Skeletal muscle satellite cell (primary cell): ENCODE results near the gene POFUT2.

Experiments
- H3K27me3 ChIP-seq: 2 replicates; pipeline ENCODE4 v1.7.0; 2013; ENCODE audit warnings: low read length; ENCODE audit not compliant: control insufficient read depth, insufficient read depth
- H3K36me3 ChIP-seq: 2 replicates; pipeline ENCODE4 v1.7.0; 2013; ENCODE audit warnings: mild to moderate bottlenecking, control low read depth, low read length; ENCODE audit not compliant: insufficient read depth
- H3K4me1 ChIP-seq: 2 replicates; pipeline ENCODE4 v1.7.0; 2013; ENCODE audit warnings: low read length; ENCODE audit not compliant: control insufficient read depth, insufficient read depth
- H3K4me2 ChIP-seq: 2 replicates; pipeline ENCODE4 v1.7.0; 2013; ENCODE audit warnings: mild to moderate bottlenecking, low read length
- H3K4me3 ChIP-seq: 2 replicates; pipeline ENCODE4 v1.7.0; 2013; ENCODE audit warnings: low read length
- H3K9ac ChIP-seq: 2 replicates; pipeline ENCODE4 v1.7.0; 2013; ENCODE audit warnings: mild to moderate bottlenecking, low read depth, low read length, moderate library complexity
- H3K9me3 ChIP-seq: replicated peaks from 2 replicates; pipeline ENCODE4 v1.7.0; 2013; ENCODE audit warnings: mild to moderate bottlenecking, control low read depth, low read length

Gene POFUT2

DNA sequence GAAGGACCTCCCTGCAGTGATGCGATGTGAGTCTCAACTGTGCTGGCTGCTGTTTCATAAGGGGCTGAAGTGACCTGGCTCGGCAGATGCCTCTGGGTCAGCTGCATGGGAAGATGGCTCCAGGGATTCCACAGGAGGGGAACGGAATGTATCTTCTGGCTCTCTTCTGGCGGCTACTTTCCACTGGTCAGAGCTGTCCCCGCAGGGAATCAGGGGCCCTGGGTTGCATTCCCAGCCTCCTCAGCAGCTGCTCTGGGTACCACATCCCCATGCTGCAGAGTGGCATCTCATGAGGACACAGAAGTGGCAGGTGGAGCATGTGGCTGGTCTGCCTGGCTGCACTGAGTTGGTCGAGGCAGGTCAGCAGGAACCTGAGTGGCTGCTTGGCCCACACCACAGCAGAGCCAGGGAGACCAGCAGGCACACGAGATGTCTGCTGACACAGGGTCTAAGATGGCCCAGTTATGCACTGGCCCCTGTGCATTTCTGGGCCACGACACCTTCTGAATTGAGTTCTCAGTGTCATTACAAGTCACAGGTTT lies 42.8 kb downstream of the POFUT2 start:
- no peaks in the 10 kb centered on the region for H3K36me3 ChIP-seq
- H3K9ac ChIP-seq: no peak overlapping the region
- no peak overlapping the region for H3K4me2 ChIP-seq
- H3K27me3 ChIP-seq: peaks cover 30% of the 10 kb centered on the region
- H3K9me3 ChIP-seq: peaks cover 12% of the 10 kb centered on the region
- peaks cover 6% of the 10 kb centered on the region for H3K4me1 ChIP-seq
- H3K4me3 ChIP-seq: no peak overlapping the region

DNA sequence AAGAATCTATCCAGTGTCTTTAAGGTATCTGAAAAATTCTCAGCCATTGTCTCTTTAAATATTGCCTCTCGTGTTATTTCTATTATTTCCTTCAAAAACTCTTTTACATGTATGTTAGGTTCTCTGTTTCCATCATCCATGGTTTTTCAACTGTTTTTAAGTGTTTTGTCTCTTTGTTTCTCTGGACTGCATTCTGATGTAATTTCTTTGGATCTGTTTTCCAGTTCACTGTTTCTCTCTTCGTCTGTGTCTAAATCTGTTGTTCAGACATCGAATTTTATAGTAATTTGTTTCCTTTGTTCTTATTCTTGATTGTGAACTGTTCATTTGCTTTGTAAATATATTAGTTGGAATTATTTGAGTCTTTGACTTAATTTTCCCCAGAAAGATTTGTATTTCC lies 44.1 kb downstream of the POFUT2 start:
- H3K4me3 ChIP-seq: no peak overlapping the region
- peaks cover 3% of the 10 kb centered on the region for H3K4me1 ChIP-seq
- peaks cover 27% of the 10 kb centered on the region for H3K27me3 ChIP-seq
- no peak overlapping the region for H3K4me2 ChIP-seq
- H3K9me3 ChIP-seq: peaks cover 12% of the 10 kb centered on the region
- H3K9ac ChIP-seq: no peak overlapping the region
- H3K36me3 ChIP-seq: no peaks in the 10 kb centered on the region

DNA sequence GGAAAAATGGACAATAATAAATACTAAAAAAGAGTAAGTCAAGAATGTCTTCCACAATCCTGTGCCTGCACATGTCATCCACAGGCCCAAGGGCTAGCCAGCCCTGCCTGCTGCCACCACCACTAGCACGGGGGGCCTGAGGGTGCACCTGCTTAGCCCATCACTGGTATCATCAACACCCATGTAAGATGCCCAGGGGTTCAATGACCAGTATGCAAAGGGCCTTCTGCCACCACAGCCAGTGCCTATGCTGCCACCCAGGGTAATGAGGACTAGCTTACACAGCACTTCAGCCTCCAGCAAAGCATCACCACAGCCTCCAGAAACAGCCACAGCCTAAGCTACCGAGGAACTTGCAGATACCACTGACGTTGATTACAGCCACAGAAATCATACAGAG lies 46.3 kb downstream of the POFUT2 start:
- H3K4me3 ChIP-seq: no peak overlapping the region
- no peaks in the 10 kb centered on the region for H3K36me3 ChIP-seq
- peaks cover 11% of the 10 kb centered on the region for H3K27me3 ChIP-seq
- H3K4me2 ChIP-seq: no peak overlapping the region
- peaks cover 12% of the 10 kb centered on the region for H3K9me3 ChIP-seq
- H3K9ac ChIP-seq: no peak overlapping the region
- no peaks in the 10 kb centered on the region for H3K4me1 ChIP-seq

DNA sequence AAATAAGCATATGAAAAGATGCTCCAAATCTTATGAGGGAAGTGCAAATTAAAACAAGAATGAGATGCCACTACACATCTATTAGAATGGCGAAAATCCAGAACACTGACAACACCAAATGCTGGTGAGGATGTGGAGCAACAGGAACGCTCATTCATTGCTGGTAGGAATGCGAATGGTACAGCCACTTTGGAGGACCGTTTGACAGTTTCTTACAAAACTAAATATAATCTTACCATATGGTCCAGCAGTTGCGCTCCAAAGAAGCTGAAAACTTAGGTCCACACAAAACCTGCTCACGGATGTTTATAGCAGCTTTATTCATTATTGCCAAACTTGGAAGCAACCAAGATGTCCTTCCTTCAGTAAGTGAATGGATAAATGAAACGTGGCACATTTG lies 50.3 kb downstream of the POFUT2 start:
- H3K9me3 ChIP-seq: no peaks in the 10 kb centered on the region

DNA sequence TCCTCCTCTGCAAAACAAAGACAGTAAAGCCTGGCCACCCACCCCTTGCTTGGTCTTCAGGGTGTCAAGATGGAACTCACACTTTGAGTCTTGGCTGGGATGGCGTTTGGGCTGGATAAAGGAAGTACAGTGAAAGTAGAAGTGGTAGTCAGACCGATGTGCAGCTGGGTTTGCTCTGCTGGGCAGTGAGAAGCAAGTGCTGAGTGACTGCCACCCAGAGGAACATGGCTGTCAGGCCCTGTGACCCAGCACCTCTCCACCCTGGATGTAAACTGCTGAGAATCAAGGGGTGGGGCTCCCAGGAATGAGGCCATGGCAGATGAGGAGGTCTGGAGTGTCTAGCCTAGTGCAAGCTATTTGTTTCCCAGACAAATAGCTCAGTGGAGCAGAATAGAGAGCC lies 51.2 kb downstream of the POFUT2 start:
- no peak overlapping the region for H3K4me2 ChIP-seq
- no peaks in the 10 kb centered on the region for H3K4me1 ChIP-seq
- H3K9me3 ChIP-seq: no peaks in the 10 kb centered on the region
- H3K4me3 ChIP-seq: no peak overlapping the region
- H3K27me3 ChIP-seq: peaks cover 18% of the 10 kb centered on the region
- H3K36me3 ChIP-seq: no peaks in the 10 kb centered on the region
- no peak overlapping the region for H3K9ac ChIP-seq

More for the DNA sequence above, 50.3 kb downstream of the POFUT2 start:
- no peak overlapping the region for H3K4me3 ChIP-seq
- H3K4me1 ChIP-seq: no peaks in the 10 kb centered on the region
- H3K27me3 ChIP-seq: peaks cover 18% of the 10 kb centered on the region
- H3K4me2 ChIP-seq: no peak overlapping the region
- no peak overlapping the region for H3K9ac ChIP-seq
- H3K36me3 ChIP-seq: no peaks in the 10 kb centered on the region

DNA sequence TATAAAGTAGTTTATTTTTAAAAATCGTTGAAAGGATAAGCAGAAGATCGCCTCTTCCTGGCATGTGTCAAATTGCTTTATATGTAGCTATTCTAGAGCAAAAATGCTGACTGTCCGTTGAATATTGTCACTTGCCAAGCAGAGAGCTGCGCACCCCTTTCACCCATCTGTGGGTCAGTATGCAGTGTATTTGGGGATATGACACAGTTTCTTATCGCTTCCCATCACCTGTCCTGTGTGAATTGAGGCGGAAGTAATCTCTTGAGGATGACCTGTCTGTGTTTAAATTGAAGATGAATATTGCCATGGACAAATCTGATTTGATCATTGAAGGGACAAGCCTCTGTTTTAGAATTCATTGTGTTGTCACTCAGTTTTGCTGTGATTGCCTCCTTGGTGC lies 52.2 kb downstream of the POFUT2 start:
- Histone ChIP-seq H3K27me3 (peaks cover 18% of the 10 kb centered on the region), H3K4me2 (no peak overlapping the region), H3K4me1 (no peaks in the 10 kb centered on the region), H3K9ac (no peak overlapping the region), H3K4me3 (no peak overlapping the region), H3K9me3 (no peaks in the 10 kb centered on the region), H3K36me3 (no peaks in the 10 kb centered on the region)

DNA sequence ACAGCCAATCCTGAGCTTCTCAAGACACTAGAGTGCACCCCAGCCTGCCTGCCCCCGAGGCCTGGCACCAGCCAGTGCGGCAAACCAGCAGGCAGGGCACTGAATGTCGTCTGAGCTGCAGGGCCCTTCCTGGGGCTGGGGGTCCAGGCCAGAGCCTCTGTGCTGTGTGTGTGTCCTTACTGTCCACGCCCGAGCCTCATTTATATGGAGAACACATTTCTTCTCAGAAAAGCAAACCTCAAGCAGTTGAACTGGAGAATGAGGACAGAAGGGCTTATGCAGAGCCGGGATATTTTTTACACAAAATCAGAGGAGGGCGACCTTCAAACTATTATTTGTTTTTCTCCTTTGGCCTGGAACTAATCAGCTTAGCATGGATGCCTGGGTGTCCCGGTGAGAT lies 52.7 kb downstream of the POFUT2 start:
- no peaks in the 10 kb centered on the region for H3K4me1 ChIP-seq
- no peak overlapping the region for H3K4me3 ChIP-seq
- H3K9ac ChIP-seq: no peak overlapping the region
- H3K27me3 ChIP-seq: peaks cover 18% of the 10 kb centered on the region
- H3K4me2 ChIP-seq: no peak overlapping the region
- no peaks in the 10 kb centered on the region for H3K9me3 ChIP-seq
- no peaks in the 10 kb centered on the region for H3K36me3 ChIP-seq

DNA sequence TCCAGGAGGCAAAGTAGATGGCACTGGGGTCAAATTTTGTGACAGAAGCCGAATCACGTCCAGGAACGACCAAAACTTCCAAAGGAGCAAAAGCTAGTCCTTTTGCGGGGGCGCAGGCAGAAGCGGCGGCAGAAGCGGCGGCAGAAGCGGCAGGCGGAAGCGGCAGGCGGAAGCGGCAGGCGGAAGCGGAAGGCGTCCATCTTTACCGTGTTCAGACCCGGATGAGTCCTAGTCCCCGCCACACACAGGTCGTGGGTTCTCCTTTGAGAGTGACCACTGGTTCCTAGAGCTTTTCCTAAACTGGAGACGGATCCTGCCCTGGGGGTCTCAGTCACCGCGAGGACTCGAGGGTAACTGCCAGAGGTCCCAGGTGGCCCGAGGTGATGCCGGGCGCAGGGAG lies 53.6 kb downstream of the POFUT2 start:
- no peaks in the 10 kb centered on the region for H3K4me1 ChIP-seq
- H3K36me3 ChIP-seq: no peaks in the 10 kb centered on the region
- no peak overlapping the region for H3K4me3 ChIP-seq
- H3K9ac ChIP-seq: no peak overlapping the region
- H3K9me3 ChIP-seq: no peaks in the 10 kb centered on the region
- H3K27me3 ChIP-seq: peaks cover 18% of the 10 kb centered on the region
- no peak overlapping the region for H3K4me2 ChIP-seq

DNA sequence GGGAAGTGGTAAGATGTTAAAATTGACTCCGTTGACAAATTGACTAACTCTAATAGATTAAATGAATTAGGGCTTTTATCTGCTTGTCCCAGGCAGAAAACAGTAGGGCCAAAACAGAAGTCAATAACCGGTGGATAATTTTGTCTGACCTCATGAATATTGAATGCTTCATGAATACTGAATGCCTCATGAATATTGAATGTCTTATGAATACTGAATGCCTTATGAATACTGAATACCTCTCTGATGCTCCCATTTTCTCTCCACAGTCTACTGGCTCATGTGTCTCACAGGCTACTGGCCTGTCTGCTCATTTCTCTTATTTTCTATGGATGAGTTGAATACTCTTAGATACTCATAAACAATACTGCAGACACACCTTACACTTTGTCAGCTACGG lies 56.0 kb downstream of the POFUT2 start:
- Histone ChIP-seq H3K4me2 (no peak overlapping the region), H3K4me3 (no peak overlapping the region), H3K4me1 (peaks cover 24% of the 10 kb centered on the region)

DNA sequence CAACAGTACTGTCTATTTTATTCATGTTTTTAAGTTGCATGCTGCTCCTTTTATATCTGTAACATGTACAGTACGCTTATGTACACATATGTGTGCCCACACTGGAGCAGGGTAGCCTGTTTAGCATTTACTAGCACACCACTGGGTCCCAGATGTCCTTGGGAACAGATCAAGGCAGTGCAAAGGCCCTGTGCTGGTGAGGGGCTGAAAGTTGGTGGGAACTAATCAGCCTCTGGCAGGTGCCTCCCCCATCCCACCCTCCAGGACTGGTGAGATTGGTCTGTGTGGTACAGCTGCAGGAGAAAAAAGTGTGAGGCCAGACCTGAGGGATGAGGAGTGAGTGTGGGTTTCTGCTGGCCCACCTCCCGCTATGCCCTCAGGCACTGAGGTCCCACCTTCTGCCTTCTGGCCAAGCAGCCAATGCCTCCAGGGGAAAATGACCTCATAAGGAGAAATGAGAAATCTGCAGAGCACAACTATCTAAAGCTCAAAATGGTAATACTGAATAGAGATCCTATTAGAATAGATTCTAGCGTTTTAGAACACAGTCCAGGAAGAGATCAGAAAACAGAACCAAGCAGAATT lies 58.9 kb downstream of the POFUT2 start:
- no peak overlapping the region for H3K4me3 ChIP-seq
- H3K9ac ChIP-seq: no peak overlapping the region
- H3K4me2 ChIP-seq: peak overlapping the region; percentile 23
- H3K4me1 ChIP-seq: peaks cover 42% of the 10 kb centered on the region
- H3K36me3 ChIP-seq: peaks cover 8% of the 10 kb centered on the region
- no peaks in the 10 kb centered on the region for H3K9me3 ChIP-seq
- H3K27me3 ChIP-seq: no peaks in the 10 kb centered on the region

More for the DNA sequence above, 56.0 kb downstream of the POFUT2 start:
- peaks cover 14% of the 10 kb centered on the region for H3K27me3 ChIP-seq
- no peak overlapping the region for H3K9ac ChIP-seq
- no peaks in the 10 kb centered on the region for H3K36me3 ChIP-seq
- H3K9me3 ChIP-seq: no peaks in the 10 kb centered on the region

DNA sequence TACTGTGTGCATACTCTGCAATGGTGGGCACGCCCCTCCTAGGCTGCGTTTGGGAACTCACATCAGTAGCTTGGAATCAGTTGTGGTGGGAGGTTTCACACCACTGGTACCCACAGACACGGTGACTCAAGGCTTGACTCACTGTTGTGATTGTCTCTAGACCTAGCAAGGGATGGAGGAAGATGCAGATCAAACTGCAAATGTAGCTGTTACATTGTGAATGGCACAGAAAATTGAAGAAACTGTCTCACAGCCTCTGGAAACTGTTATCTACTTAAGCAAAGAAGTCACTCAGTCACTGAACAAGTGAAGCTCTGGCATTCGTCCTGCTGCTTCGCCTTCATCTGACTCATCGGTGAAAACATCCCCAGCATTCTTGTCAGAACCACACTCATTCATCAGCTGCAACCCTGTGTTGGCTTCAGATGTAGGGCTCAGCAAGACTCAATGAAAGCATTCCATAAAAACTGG lies 59.5 kb downstream of the POFUT2 start:
- peak overlapping the region; percentile 16 for H3K4me3 ChIP-seq
- peaks cover 42% of the 10 kb centered on the region for H3K4me1 ChIP-seq
- H3K4me2 ChIP-seq: peak overlapping the region; percentile 64
- peaks cover 13% of the 10 kb centered on the region for H3K36me3 ChIP-seq
- no peaks in the 10 kb centered on the region for H3K9me3 ChIP-seq
- H3K9ac ChIP-seq: no peak overlapping the region
- no peaks in the 10 kb centered on the region for H3K27me3 ChIP-seq

DNA sequence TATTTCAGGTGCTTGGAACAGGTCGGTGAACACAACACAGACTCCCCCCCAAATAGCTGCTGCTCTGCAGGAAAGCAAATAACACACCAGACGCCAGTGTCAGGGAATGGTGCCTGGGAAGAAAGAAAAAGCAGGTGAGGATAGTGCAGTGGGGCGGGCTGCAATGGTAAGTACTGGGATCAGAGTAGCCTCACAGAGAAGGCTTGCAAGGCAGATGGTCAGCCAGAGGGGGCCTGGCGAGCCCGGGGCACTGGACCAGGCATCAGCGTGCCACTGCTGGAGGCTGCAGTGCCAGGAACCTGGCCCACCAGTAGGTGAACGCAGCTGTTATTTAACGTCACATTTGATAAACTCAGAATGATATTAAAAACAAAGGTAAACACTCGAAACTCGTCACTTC lies 60.0 kb downstream of the POFUT2 start:
- H3K27me3 ChIP-seq: no peaks in the 10 kb centered on the region
- H3K9me3 ChIP-seq: no peaks in the 10 kb centered on the region
- H3K4me1 ChIP-seq: peaks cover 42% of the 10 kb centered on the region
- no peak overlapping the region for H3K9ac ChIP-seq
- peak overlapping the region; percentile 16 for H3K4me3 ChIP-seq
- H3K4me2 ChIP-seq: peak overlapping the region; percentile 64
- peaks cover 18% of the 10 kb centered on the region for H3K36me3 ChIP-seq
